ENCODE measurements around the gene IYD.
A peak's percentile ranks its signal among the peaks of the same experiment; 100 is the strongest.

IYD gene, protein sequence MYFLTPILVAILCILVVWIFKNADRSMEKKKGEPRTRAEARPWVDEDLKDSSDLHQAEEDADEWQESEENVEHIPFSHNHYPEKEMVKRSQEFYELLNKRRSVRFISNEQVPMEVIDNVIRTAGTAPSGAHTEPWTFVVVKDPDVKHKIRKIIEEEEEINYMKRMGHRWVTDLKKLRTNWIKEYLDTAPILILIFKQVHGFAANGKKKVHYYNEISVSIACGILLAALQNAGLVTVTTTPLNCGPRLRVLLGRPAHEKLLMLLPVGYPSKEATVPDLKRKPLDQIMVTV

DNA sequence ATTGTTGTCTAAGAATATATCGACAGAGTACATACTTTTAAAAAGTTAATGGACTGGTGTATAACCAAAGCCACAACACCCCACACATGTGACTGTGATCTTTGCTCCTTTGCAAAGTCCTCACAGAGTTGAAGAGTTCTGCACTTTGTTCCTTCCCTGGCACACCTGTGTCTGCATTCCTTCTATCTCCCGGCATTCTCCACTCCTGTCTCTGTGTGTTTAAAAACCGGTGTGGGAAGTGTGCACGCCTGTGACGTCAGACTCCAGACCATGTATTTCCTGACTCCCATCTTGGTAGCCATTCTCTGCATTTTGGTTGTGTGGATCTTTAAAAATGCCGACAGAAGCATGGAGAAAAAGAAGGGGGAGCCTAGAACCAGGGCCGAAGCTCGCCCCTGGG is at the start of gene IYD:
Gene IYD, plus strand, starts transcription at position 251 of the 400 bp plus-strand sequence. Its CDS starts 20 bp downstream, at position 271.
- no peak for DNase-seq

- no peak for DNase-seq
Measured at GRCh38 chr6:150319924-150320323, 48.9 kb upstream of the IYD start.

- no peak for DNase-seq
Measured at GRCh38 chr6:150320442-150320841, 48.4 kb upstream of the IYD start.

GRCh38 chr6:150322466-150322871 is 46.3 kb upstream of the IYD start:
- no peak for DNase-seq

GRCh38 chr6:150323205-150323604 is 45.6 kb upstream of the IYD start:
- no peak for DNase-seq

DNA sequence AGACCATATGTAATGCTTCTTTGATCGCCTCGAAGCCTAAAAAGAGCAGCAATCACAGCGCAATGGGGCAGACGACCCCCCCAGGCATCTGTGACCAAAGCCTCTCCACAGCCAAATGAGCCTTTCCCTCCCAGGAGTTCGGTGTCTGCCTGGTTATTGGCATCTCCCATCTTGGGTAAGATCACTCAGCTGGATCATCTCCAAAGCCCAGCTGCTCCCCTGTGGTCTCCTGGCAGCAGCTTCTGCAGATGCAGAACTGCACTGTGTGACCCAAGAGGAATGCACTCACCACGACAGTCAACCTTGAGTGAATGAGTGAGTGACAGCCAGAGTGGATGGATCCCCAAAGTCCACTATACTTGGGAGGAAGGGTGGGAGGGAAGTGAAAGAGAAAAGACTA is 44.8 kb upstream of the IYD start:
- DNase-seq: no peak

DNA sequence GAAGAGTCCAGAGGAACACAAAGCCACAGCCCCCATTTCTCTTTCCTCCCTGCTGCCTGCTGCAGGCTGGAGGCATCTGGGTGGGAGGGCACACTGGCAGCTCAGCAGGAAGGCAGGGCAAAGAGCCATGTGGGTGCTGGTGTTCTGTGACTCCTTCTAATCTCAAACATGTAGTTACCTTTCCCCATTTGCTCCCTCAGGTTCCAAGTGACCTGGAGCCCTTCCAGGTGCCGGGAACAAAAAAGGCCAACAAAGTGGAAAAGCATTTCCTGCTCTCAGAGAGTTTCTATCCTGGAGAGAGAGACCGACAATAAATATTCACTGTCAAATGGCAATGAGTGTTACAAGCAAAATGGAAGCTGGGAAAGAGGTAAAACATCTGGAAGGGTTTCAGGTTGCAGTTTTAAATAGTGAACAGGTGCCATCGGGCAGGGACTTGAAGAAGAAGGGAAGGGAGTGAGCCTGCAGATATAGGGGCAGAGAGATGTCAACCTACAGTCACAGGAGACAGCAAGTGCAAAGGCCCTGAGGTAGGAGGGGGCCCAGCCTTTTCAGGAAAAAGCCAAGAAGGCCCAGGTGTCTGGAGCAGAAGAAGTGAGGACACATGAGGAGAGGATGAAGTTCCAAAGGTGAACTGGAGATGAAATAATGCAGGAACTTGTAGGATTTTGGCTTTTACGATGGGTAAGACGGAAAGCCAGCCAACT is 43.6 kb upstream of the IYD start:
- no peak for DNase-seq

DNA sequence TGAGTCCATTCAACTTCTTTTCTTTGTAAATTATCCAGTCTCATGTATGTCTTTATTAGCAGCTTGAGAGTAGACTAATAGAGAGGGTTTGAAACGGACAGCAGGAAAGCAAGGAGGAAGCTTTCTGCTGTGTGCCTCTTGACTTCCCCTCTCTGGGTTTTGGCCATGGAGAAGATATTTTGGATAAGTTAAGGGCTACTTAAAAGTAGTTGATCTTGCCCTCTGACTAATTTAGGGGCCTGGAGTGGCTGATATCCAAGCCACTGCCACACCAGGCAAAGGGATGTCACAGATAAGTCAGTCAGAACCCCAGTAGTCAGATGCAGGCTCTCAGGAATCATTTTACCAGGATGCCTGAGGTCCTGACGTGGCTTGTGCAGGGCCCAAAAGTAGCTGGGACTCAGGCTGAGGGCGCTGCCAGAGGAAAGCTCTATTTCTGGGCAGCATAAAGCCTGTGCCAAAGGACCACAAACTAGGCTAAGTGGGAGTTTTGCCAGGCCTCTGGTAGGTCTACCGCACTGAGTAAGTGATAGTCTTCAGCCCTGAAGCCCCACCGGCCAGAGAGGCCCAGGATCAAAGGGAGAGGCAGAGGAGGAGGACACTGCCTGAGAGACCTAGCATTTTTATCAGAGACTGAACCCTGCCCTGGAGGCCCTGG is 41.6 kb upstream of the IYD start:
- DNase-seq: no peak

GRCh38 chr6:150328744-150329405 is 39.9 kb upstream of the IYD start:
- DNase-seq: no peak

DNA sequence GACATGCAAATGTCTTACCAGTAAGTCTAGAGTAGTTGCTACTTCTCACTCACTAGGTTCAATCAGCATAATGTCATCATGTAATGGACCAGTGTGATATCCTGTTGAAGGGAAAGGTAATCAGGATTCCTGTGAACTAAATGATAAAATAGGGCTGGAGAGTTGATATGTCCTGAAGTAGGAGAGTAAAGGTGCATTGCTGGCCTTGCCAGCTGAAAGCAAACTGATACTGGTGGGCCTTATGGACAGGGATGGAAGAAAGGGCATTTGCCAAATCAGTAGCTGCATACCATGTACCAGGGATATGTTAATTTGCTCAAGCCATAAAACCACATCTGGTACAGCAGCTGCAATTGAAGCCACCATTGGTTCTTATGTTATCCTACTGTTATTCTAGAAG is 37.5 kb upstream of the IYD start:
- no peak for DNase-seq

DNA sequence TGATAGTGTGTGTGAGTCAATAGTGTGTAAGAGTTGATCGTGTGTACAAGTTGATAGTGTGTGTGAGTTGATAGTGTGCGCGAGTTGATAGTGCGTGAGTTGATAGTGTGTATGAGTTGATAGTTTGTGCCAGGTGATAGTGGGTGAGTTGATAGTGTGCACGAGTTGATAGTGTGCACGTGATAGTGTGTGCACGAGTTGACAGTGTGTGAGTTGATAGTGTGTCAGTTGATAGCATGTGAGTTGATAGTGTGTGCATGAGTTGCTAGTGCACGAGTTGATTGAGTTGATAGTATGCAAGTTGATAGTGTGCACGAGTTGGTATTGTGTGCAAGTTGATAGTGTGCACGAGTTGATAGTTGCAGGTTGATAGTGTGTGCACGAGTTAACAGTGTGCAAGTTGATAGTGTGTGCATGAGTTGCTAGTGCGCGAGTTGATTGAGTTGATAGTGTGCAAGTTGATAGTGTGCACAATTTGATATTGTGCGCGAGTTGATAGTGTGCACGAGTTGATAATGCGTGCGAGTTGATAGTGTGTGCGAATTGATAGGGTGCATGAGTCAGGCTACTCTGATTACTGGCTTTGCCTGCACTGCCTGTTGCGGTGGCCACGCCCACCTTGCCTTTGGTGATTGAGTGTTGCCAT is 35.8 kb upstream of the IYD start:
- no peak for DNase-seq

DNA sequence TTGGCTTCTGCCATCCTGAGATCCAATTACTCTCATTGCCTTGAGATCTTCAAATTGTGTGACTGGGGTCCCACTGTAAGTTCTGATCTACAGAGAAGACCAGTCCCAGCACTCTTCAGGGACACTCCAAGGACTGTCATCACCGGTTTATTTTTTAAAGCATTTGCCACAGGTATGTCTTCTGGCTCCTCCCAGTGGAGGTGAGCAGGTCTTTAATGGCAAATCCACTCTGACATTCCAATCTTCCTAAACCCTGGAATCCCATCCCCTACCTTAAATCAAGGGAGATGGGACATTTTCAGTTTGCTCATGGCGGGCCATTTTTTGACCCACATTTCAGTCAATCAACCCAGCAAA is 35.2 kb upstream of the IYD start:
- no peak for DNase-seq

DNA sequence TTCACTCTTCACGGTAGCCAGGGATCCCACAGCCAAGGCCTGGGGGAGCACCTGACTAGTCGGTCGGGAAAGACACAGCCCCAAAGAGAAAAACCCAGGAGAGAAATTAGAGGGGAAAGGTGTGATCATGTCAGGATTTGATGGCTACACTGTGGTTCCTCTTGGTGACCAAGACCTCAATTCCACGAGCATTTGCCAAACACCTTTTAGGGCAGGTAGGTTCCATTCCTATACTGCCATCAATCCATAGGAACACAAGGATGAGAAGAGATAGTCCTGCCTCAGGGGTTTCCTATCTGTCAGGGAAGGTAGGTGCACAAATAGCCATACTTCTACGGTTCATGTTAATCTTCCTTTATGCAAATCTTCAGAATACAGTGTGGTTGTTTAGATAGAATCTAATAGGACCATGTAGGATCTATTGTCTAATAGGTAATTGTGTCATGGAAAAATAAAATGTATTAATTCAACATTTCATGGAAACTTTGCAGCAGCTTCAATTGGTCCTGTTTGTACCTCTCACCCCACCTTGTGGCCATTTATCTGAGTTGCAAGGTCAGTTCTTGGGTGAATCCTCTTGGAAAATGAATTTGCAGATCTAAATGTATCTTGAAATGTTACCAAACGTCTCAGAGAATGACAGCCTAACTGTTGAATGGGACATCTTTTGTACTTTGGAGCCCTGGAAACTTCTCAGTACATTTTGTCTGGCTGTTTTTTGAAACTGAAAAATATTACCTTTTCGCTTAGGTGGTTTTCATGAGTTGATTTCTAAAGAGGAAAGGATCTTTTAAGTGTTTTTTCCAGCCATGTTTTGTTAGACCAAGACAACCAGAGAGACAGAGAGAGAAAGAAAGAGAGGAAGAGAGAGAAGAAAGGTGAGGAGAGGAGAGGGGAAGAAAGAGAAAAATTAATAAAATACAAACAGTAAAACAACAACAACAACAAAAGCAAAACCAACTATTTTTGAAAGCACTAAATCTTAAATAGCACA is 33.7 kb upstream of the IYD start:
- DNase-seq: no peak

DNA sequence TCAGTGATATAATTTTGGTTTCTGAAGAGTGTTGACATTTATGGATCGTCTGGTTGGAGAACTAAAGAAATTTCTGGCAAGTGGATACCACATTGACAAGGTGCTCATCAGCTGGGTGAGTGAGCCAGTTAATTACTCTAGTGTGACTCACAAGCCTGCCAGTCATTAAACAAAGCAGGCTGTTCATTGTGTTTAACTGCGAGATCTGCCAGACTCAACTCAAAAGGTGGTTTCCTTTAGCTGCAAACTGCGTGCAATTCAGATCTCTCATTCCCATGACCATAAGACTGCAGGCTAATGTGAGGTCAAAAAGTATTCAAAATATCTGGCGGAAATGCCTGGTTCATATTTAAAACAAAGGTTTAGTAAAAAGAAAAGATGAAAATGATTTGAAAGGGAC is 32.5 kb upstream of the IYD start:
- DNase-seq: no peak

DNA sequence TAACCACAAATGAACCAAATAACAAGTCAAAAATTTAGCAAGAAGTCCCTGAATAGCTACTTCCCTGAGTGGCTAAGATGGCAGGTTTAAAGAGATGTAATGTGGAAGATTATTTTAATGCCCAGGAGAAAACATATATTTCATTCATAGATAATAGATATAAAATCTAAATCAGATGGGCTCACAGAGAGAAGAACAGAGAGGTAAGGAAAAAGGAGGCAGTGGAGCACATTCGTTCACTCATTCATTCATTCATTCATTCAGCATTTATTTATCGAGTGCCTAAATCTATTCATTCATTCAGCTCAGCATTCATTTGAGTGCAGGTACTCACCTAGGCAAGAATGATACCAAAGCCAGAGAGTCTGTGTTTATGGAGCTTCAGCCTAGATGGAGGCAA is 32.1 kb upstream of the IYD start:
- no peak for DNase-seq

GRCh38 chr6:150342126-150342525 is 26.7 kb upstream of the IYD start:
- DNase-seq: no peak

- no peak for DNase-seq
Measured at GRCh38 chr6:150343434-150343833, 25.4 kb upstream of the IYD start.

GRCh38 chr6:150345781-150346180 is 23.0 kb upstream of the IYD start:
- no peak for DNase-seq

- DNase-seq: no peak
Measured at GRCh38 chr6:150346346-150346745, 22.5 kb upstream of the IYD start.

GRCh38 chr6:150347845-150348244 is 21.0 kb upstream of the IYD start:
- DNase-seq: peak; percentile 7

DNA sequence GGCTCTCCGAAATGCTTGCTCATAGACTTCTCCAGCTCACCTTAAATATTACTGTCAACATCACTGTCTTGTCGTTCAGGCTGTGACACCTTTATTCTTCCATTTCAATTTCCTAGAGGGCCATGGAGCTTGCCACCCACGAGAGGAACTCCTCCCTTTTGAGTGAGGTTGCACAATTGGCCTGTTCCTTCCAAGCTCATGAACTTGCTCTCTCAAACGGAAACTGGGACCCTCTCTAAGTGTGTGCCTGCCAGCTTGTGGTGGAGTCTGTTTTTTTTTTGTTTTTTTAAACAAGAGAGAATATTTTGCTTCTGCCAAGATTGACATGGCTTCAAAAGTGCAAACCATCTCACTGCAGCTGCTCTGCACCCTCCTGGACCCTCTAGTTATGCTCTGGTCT is 19.3 kb upstream of the IYD start:
- DNase-seq: no peak

All from CD4-positive, alpha-beta T cell treated with Interferon gamma for 1 hour (primary cell).